ENCODE results near the gene SLC35E2B. TPM values are rescaled to one million over a fixed set of nuclear protein-coding genes. Genes with fewer than 3 reads are reported as not detected.

SLC35E2B gene
- total and polyA plus RNA-seq, 2 of the 8 experiments (the other 6 are each of a cell fraction or from before 2014, with no cell fraction given), result 25.9 to 46.7 TPM

- TF ChIP-seq CHD7 (IDR thresholded peaks at IDR 0.05; ENCODE audit: insufficient replicate concordance, low read length), result no peak
These were observed 69.4 kb downstream of the SLC35E2B start (continued) for GRCh38 chr1:1623181-1623630.

Measured in H1 (cell line).